ENCODE measurements around the gene TASP1. TPM values are rescaled to one million over a fixed set of nuclear protein-coding genes. Genes with fewer than 3 reads are reported as not detected.

The TASP1 gene
- total RNA-seq, 3 donors from 2014 or later (not counting 1 experiment from before 2014, with no cell fraction given), result 15.5 to 22.3 (median 16.3) TPM

- 76% methylated on average over 3 of the region's 3 CpGs for WGBS (ENCODE audit: insufficient coverage)
- no peak overlapping the region for H3K27ac Mint-ChIP-seq
- no peak overlapping the region for H3K4me3 Mint-ChIP-seq
- intact Hi-C loops (cut with micrococcal nuclease), result no loop called here
- H3K36me3 Mint-ChIP-seq, result no peaks in the 10 kb centered on the region
- Histone ChIP-seq H3K27me3 (ENCODE audit: control insufficient read depth, insufficient read depth, low read length) (no peaks in the 10 kb centered on the region), H3K36me3 (ENCODE audit: control insufficient read depth, insufficient read depth, low read length) (no peaks in the 10 kb centered on the region), H3K27ac (ENCODE audit: low read length) (no peak overlapping the region), H3K4me3 (ENCODE audit: low read length) (no peak overlapping the region), H3K9me3 (ENCODE audit: control insufficient read depth, insufficient read depth, low read length) (no peaks in the 10 kb centered on the region), H3K4me1 (ENCODE audit: control insufficient read depth, insufficient read depth, low read length) (no peaks in the 10 kb centered on the region)
- H3K4me1 Mint-ChIP-seq, result peaks cover 8 to 16% of the 10 kb centered on the region in 2 donors
- DNase-seq (no peak), ATAC-seq (no peak)
- no peaks in the 10 kb centered on the region for H3K9me3 Mint-ChIP-seq
- no peaks in the 10 kb centered on the region for H3K27me3 Mint-ChIP-seq (ENCODE audit: low read depth in 2 of 2)
- TF ChIP-seq CTCF (IDR thresholded peaks at IDR 0.05), result no peak
Measured at GRCh38 chr20:13396022-13396421, 242.7 kb downstream of the TASP1 start.

- no peak for TF ChIP-seq CTCF (IDR thresholded peaks at IDR 0.05)
- peaks cover 8 to 16% of the 10 kb centered on the region in 2 donors for H3K4me1 Mint-ChIP-seq
- H3K36me3 Mint-ChIP-seq, result no peaks in the 10 kb centered on the region
- 56% methylated on average over 1 of the region's 1 CpG for WGBS (ENCODE audit: insufficient coverage)
- Histone ChIP-seq H3K4me1 (ENCODE audit: control insufficient read depth, insufficient read depth, low read length) (no peaks in the 10 kb centered on the region), H3K36me3 (ENCODE audit: control insufficient read depth, insufficient read depth, low read length) (no peaks in the 10 kb centered on the region), H3K4me3 (ENCODE audit: low read length) (no peak overlapping the region), H3K27ac (ENCODE audit: low read length) (no peak overlapping the region), H3K27me3 (ENCODE audit: control insufficient read depth, insufficient read depth, low read length) (no peaks in the 10 kb centered on the region), H3K9me3 (ENCODE audit: control insufficient read depth, insufficient read depth, low read length) (no peaks in the 10 kb centered on the region)
- no peak overlapping the region for H3K27ac Mint-ChIP-seq
- intact Hi-C loops (cut with micrococcal nuclease), result no loop called here
- H3K4me3 Mint-ChIP-seq, result no peak overlapping the region
- DNase-seq (no peak), ATAC-seq (no peak)
- H3K27me3 Mint-ChIP-seq (ENCODE audit: low read depth in 2 of 2), result no peaks in the 10 kb centered on the region
- H3K9me3 Mint-ChIP-seq, result no peaks in the 10 kb centered on the region
Measured at GRCh38 chr20:13395232-13395631, 243.5 kb downstream of the TASP1 start.

- H3K27me3 ChIP-seq (ENCODE audit: control insufficient read depth, insufficient read depth, low read length), result no peaks in the 10 kb centered on the region
- H3K36me3 Mint-ChIP-seq, result peaks cover 6% of the 10 kb centered on the region
- no peaks in the 10 kb centered on the region for H3K27me3 Mint-ChIP-seq (ENCODE audit: low read depth in 2 of 2)
- no peak for TF ChIP-seq CTCF (IDR thresholded peaks at IDR 0.05)
- peaks cover 3 to 7% of the 10 kb centered on the region in 2 donors for H3K4me1 Mint-ChIP-seq
- H3K4me3 ChIP-seq (ENCODE audit: low read length), result no peak overlapping the region
- no peak for ATAC-seq
- no peaks in the 10 kb centered on the region for H3K9me3 ChIP-seq (ENCODE audit: control insufficient read depth, insufficient read depth, low read length)
- H3K27ac Mint-ChIP-seq, result no peak overlapping the region
- intact Hi-C loops (cut with micrococcal nuclease), result no loop called here
- no peaks in the 10 kb centered on the region for H3K36me3 ChIP-seq (ENCODE audit: control insufficient read depth, insufficient read depth, low read length)
- 98% methylated on average over 4 of the region's 5 CpGs for WGBS (ENCODE audit: insufficient coverage)
- no peak for DNase-seq
- H3K4me3 Mint-ChIP-seq, result no peak overlapping the region
- H3K9me3 Mint-ChIP-seq, result no peaks in the 10 kb centered on the region
- no peaks in the 10 kb centered on the region for H3K4me1 ChIP-seq (ENCODE audit: control insufficient read depth, insufficient read depth, low read length)
- H3K27ac ChIP-seq (ENCODE audit: low read length), result no peak overlapping the region
Measured at GRCh38 chr20:13392391-13392790, 246.3 kb downstream of the TASP1 start.

- Mint-ChIP-seq H3K9me3 (peaks cover 0 to 5% of the 10 kb centered on the region in 2 donors), H3K36me3 (peaks cover 18% of the 10 kb centered on the region), H3K27ac (no peak overlapping the region), H3K4me1 (no peaks in the 10 kb centered on the region), H3K27me3 (ENCODE audit: low read depth in 2 of 2) (no peaks in the 10 kb centered on the region), H3K4me3 (no peak overlapping the region)
- ATAC-seq (no peak), DNase-seq (no peak)
- Histone ChIP-seq H3K9me3 (ENCODE audit: control insufficient read depth, insufficient read depth, low read length) (no peaks in the 10 kb centered on the region), H3K4me3 (ENCODE audit: low read length) (no peak overlapping the region), H3K36me3 (ENCODE audit: control insufficient read depth, insufficient read depth, low read length) (no peaks in the 10 kb centered on the region), H3K27ac (ENCODE audit: low read length) (no peak overlapping the region), H3K4me1 (ENCODE audit: control insufficient read depth, insufficient read depth, low read length) (no peaks in the 10 kb centered on the region), H3K27me3 (ENCODE audit: control insufficient read depth, insufficient read depth, low read length) (no peaks in the 10 kb centered on the region)
- no CpG with 5 or more reads among the region's 3 CpGs for WGBS (ENCODE audit: insufficient coverage)
- intact Hi-C loops (cut with micrococcal nuclease), result no loop called here
- TF ChIP-seq CTCF (IDR thresholded peaks at IDR 0.05), result no peak
Measured at GRCh38 chr20:13389115-13389514, 249.6 kb downstream of the TASP1 start.

Data from natural killer cell (primary cell).